HG03060 (cell line): ENCODE measurements around the gene PLA2G4C.

Source experiments
- ATAC-seq: cut with Tn5 transposase; IDR thresholded peaks from one replicate; pipeline ENCODE4 v1.9.1; 2021; ENCODE audit warnings: low read depth, moderate number of reproducible peaks; ENCODE audit not compliant: unreplicated experiment

The PLA2G4C gene

DNA sequence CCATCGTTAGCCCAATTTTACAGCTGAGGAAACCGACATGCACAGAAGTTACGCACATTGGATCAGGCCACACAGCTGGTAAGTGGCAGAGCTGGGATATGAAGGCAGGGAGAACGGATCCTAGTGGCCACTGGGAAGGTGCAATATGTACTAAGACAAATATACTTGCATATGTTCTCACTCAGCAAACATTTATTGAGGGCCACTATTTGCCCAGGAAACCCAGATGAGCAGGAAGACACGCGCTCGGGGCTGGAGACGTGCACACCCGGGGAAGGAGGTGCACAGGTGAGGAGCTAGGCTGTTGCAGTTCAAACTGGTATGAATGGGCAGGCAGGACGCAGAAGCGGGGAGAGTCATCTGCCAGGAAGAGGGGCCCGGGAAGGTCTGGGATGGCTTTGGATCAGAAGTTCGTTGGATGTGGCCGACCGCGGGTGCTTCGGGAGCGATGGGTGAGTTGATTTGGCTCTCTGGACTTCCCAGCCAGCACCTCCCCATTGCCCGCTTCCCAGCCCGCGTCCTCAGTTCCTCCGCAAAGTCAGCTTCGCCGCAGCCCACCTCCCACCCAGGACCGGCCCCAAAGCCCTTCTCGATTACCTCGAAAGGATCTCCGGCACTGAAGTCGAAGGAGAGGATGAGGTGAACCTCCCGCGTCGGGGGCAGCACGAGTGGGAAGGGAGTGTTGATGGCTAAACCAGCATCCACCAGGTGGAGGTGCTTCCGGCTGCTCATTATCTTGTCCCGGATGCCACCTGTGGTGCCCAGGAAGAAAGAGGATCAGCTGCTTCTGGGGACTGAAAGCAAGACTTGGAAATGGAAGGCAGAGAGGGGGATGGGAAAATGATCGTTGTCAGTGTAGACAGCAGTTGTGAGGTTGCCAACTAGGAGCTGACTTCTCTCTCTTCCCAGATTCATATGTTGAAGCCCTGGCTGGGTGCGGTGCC lies 48.9 kb downstream of the PLA2G4C start:
- ATAC-seq = no peak

DNA sequence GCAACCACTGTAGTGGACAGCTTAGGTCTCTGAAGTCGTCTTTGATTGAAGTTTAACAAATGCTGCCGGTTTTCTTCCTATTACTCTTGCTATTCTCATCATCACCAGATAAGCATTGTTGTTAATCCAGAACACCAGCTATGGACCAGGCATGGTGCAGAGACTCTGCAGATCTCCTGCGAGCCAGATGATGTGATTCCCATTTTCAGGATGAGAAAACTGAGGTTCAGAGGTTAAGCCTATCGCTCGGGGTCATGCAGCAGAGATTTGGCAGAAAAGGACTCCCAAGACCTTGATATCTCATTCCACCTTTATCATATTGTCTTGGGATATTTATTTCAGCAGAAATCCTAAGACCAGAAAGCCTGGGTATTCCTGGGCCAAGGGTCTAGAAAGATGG lies 50.2 kb downstream of the PLA2G4C start:
- no peak for ATAC-seq

DNA sequence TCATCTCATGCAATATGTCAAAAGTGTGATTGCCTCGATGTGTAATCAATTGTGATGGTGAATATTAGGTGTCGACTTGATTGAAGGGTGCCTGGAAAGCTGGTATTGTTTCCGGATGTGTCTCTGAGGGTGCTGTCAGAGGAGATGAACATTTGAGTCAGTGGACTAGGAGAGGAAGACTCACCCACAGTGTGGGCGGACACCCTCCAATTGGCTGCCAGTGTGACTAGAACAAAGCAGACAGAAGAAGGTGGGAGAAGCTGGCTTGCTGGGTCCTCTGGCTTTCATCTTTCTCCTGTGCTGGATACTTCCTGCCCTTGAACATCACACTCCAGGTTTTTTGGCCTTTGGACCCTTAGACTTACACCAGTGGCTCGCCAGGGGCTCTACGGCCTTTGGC lies 51.3 kb downstream of the PLA2G4C start:
- ATAC-seq = no peak

DNA sequence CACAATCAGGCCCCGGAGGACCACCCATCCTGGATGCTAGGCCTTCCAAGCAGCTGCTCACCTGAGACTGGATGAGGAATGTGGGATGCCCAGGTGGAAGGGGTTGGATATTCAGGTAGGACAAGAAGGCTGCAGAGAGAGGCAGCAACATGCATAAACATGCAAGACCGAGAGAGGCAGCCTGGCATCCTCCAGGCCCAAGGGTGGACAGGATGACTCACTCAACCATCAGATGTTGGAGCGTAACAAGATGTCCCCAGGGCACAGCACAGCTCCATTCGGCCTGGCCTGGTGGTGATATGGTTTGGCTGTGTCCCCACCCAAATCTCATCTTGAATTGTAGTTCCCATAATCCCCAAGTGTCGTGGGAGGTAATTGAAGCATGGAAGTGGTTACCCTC lies 56.8 kb downstream of the PLA2G4C start:
- ATAC-seq = no peak

DNA sequence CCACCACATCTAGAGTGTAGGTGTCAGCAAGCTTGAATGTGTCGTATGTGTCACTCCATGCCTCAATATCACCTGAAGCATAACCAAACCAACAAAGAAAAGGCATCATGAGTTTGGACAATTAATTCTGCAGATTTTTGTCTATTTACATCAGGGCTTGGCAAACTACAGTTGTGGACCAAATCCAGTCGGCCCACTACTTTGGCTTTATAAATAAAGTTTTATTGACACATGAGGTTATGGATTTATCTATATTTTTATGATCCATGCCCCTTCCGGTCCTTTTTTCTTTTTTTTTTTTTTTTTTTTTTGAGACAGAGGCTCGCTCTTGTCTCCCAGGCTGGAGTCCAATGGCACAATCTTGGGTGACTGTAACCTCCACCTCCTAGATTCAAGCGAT lies 57.5 kb downstream of the PLA2G4C start:
- ATAC-seq = no peak

DNA sequence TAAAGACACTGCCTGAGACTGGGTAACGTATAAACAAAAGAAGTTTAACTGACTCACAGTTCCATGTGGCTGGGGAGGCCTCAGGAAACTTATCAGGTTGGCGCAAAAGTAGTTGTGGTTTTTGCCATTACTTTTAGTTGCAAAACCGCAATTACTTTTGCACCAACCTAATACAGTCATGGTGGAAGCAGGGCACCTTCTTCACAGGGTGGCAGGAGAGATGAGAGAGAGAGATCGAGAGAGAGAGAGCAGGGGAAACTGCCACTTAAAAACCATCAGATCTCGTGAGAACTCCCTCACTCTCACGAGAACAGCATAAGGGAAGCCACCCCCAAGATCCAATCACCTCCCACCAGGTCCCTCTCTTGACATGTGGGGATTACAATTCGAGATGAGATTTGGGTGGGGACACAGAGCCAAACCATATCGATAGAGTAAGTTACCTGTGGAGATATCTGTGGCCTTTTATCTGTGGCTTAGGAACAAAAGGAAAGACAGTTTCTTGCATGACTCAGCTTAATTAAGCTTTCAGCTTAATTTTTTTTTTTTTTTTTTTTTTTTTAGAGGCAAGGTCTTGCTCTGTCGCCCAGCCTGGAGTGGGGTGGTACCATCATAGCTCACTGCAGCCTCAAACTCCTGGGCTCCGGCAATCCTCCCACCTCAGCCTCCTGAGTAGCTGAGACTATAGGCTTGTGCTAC lies 59.1 kb downstream of the PLA2G4C start:
- no peak for ATAC-seq

DNA sequence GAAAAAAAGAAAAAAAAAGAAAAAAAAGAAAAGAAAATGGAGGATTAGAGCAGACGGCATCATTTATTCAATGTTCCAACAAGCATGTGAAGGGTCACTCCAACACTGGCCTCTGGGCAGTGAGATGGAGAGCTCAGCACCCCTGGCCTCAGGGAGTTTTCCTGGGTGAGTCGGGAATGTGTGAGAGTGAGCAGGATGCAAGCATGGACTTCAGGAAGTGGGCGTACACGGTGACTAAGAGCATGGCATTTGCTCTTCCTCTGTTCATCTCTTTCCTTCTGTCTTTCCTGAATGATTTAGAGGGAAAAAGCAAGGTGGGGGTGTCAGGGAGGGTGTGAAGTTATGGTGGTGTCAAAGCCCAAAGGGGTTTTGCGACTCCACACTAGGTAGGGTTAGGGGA lies 66.1 kb downstream of the PLA2G4C start:
- ATAC-seq = no peak

DNA sequence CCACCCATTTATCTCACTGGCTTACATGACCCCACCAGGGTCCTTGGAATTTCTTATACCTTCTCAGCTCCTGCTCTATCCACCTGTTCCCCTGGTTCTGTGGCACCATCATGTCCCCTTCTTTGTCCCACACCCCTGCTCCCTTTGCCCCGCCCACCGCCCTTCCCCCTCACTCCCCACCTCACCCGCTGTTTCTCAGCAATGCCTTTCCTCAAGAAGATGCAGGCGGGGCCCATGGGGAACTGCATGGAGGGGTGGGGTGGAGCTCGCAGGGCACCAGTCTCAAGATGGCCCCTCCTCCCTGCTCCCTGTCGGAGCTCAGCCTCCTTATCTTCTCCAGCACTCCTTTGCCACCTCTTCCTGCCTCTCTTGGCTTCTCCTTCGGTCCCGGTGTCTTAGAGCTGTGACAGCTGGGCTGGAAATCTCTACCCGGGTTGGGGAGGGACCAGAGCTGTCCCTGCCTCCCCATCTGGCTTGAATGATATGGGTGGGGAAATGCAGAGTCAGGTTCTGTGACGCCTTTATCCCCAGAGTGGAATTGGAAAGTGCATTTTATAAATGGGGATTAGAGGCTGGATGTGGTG lies 66.8 kb downstream of the PLA2G4C start, which contains the start of gene CABP5:
Gene CABP5 (minus strand): TSS at position 405 of the 584 bp plus-strand sequence. CDS start 157 bp downstream, at position 248.
- no peak for ATAC-seq

DNA sequence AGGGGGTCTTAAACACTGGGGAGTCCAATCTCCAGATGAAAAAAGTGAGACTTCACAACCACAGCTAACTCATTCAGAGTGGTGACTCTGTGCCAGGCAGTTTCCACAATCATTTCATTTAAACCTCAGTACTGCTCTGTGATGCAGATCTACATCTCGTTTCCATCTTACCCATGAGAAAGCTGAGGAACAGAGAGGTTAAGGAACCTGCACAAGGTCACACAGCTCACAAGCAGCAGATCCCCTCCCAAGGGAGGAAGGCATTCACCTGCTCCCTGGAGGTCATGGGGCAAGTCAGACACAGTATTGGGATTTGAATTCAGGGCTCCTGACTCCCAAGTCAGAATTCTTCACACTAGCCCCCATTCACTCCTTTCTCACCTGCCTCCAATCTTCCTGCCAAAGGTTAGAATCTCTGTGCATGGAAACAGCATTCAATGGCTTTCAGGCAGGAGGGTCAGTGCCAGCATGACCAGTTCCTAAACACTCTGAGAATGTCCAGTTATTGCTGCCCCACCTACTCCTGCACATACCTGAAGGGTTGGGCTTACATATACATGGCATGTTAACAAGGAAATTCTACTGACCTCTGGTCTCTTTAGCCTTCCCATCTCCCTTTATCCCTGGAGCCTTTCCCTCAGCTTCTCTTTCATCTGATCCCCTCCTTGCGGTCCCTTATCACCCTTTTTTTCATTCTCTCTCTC lies 68.6 kb downstream of the PLA2G4C start:
- ATAC-seq = no peak

DNA sequence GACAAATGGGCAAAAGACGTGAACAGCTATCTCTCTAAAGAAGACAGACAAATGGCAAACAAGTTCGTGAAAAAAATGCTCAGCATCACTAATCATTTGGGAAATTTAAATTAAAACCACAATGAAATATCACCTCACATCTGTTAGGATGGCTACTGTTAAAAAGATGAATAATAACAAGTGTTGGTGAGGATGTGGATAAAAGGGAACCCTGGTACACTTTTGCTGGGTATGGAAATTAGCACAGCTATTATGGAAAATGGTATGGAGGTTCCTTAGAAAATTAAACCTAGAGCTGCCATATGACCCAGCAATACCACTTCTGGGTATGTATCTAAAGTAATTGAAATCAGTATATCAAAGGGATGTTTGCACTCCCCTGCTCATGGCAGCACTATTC lies 73.9 kb downstream of the PLA2G4C start:
- no peak for ATAC-seq

DNA sequence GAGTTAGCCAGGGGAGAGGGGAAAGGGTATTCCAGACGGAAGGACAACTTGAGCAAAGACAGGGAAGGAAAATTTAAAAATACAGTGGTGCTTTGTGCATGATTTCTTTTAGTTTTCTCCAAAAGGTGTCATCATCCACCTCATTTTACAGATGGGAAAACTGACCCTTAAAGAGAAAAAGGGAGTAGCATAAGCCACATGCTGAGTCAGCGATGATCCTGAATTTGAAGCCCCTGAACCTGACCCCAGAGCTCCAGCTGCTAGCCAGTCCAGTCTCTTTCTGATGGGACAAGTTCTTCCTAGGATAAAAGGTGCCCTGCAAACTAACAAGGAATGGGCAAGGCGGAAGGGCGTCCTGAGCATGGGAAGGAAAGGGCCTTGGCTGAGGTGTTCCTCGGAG lies 77.0 kb downstream of the PLA2G4C start:
- no peak for ATAC-seq

DNA sequence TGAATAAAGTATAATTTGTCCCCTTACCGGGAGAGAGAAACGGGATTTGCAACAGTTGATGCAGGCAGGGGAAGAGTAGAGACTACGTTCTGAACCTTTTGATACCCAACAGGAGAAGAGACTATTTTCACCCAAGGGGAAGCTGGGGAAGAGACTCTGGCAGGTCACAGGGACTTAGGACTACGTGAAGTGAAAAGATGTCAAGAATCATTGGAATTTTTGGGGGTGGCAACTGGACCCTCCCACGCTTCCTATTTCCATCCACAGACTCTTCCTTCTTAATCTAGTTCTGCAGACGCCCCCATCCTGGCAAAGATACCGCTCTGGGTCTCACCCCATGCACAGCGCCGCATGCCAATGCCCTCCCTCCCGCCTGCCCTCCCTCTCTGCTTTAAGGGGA lies 80.5 kb downstream of the PLA2G4C start:
- no peak for ATAC-seq

DNA sequence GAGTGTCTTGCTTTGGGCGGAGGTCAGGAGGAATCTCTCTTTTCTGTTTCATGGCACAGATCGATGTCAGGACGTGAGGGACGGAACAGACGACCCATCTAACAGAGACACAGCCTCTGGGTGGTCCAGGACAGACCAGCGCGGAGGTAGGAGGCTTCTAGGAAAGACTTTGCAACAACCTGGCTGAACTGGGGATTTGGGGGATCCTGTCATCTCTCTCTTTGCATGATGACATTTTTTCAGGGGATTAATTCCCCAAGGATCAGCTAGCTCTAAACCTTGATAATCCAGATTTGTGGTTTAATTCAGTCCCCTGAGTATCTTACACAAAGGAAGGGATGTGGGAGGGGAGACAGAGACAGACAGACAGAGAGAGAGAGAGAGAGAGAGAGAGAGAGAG lies 81.2 kb downstream of the PLA2G4C start:
- no peak for ATAC-seq

DNA sequence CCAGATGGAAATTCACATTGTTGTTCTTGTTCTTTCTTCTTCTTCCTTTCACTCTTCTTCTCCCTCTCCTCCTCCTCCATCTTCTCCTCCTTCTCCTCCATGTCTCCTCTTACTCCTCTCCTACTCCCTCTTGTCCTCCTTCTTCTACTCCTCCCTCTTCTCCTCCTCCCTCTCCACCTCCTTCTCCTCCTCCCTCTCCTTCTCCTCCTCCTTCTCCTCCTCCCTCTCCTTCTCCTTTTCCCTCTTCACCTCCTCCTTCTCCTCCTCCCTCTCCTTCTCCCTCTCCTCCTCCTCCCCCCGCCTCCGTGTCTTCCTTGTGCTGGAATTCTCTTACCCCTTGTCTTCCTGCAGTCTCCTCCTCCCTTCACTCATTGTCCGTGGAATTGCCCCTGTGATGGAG lies 85.1 kb downstream of the PLA2G4C start:
- ATAC-seq = no peak

DNA sequence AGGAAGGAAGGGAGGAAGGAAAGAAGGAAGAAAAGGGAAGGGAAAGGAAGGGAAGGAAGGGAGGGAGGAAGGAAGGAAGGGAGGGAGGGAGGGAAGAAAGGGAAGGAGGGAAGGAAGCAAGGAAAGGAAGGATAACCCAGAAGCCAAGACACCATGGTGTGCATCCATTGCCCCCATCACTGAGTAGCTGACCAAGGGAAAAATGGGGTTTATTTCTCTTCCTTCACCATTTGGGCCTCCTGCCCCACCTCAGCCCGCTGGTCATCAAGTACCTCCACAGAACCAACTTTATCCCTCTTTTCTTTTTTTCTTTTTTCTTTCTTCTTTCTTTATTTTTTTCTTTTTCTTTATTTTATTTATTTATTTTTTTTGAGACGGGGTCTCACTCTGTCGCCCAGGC lies 87.1 kb downstream of the PLA2G4C start:
- ATAC-seq = no peak

DNA sequence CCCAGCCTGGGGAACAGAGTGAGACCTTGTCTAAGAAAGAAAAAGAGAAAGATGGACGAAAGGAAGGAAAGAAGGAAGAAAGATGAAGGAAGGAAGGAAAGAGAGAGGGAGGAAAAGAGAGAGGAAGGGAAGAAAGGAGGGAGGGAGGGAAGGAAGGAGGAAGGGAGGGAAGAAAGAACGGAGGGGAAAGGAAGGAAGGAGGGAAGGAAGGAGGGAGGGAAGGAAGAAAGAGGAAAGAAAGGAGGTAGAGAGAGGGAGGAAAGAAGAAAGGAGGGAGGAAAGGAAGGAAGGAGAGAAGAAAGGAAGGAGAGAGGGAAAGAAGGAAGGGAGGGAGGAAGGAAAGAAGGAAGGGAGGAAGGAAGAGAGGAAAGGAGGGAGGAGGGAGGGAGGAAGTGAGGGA lies 87.6 kb downstream of the PLA2G4C start:
- no peak for ATAC-seq

DNA sequence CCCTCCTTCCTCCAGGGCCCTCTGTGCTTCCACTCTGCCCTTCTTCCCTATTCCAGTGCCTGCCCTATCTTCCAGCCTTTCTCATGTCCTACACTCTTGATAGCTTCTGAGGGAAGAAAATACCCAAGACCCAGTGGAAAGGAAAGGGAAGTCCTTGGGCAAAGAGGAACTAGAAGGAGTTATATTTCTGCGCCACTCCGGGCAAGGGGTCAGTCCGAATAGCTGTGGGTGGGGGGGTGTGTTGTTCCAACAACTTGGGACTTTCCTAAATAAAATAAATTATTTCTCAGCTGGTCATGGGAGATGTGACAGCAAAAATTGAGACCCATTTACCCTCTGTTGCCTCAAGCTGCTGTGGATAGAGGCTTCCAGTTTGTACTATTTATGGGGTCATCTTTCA lies 89.9 kb downstream of the PLA2G4C start:
- ATAC-seq = no peak

DNA sequence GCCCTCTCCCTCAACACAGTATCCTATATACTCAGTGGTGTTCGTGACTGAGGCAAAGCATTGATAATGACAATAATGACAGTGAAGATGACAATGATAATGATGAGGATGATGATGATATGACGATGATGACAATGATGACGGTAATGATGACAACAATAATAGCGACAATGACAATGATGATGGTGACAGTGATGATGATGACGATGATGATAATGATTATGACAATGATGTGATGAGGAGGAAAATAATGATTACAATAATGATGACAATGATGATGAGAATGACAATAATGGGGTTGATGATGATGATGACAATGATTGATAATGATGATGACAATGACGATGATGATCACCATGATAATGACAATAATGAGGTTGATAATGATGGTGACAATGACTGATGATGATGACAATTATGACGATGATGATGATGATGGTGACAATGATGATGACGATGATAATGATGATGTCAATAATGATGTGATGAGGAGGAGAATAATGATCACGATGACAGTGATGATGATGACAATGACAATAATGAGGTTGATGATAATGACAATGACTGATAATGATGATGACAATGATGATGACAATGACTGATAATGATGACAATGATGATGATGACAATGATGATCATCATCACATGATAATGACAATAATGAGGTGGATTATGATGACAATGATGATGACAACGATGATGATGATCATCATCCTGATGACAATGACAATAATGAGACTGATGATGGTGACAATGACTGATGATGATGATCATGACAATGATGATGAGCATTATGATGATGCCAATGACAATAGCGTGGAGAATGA lies 99.5 kb downstream of the PLA2G4C start:
- no peak for ATAC-seq

DNA sequence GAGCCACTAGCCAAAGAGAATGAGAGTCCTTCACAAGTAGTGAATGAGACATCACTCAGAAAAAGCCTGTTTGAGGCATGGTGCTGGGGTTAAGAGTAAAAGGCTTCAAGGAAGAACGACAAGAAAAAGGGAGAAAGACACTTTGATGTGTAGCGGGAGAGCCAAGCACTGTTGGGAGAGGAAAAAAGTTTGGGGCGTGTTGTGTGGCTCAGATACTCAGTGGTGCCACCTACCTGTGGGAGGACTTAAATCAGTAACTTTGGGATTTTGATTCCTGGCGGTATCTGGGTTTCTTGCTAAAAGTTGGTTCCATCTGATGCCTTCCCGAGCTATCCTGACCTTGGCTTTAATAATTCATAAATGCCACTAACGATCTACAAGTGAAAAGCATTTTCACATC lies 103.9 kb downstream of the PLA2G4C start:
- ATAC-seq = no peak

DNA sequence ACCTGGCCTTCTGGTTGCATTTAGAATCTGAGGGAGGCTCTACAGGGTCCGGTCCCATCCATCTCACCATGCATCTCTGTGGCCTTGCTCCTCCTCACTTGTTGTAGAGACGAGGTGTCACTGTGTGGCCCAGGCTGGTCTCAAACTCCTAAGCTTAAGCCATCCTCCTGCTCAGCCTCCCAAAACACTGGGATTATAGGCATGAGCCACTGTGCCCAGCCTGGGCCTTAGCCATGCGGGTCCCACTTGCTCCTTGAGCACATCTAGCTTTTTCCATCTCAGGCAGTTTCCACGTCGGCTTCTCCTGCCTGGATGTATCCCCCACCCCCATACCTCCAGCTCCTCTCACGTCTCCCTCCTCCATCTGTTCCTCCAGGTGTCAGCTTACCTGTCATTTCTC lies 106.4 kb downstream of the PLA2G4C start:
- no peak for ATAC-seq
